Lung microvascular endothelial cell (primary cell): Measurements from ENCODE around the gene IHH. TPM values are rescaled to one million over a fixed set of nuclear protein-coding genes. Genes with fewer than 3 reads are reported as not detected.

Experiments used
- DNase-seq, 2 donors: peaks; one replicate each; pipeline versions ENCODE4 v3.0.0 to v3.0.0-alpha.2; 2010; ENCODE audit warnings: low read depth in 2 of 2
- total RNA-seq: library from RNA; depleted of rRNA; stranded (reverse); fragments of >200 nt; gene quantifications from 2 replicates; pipeline ENCODE4 v1.2.1, GENCODE V29; 2014

IHH gene
- total RNA-seq, 1 donor from 2014 or later = not detected

DNA sequence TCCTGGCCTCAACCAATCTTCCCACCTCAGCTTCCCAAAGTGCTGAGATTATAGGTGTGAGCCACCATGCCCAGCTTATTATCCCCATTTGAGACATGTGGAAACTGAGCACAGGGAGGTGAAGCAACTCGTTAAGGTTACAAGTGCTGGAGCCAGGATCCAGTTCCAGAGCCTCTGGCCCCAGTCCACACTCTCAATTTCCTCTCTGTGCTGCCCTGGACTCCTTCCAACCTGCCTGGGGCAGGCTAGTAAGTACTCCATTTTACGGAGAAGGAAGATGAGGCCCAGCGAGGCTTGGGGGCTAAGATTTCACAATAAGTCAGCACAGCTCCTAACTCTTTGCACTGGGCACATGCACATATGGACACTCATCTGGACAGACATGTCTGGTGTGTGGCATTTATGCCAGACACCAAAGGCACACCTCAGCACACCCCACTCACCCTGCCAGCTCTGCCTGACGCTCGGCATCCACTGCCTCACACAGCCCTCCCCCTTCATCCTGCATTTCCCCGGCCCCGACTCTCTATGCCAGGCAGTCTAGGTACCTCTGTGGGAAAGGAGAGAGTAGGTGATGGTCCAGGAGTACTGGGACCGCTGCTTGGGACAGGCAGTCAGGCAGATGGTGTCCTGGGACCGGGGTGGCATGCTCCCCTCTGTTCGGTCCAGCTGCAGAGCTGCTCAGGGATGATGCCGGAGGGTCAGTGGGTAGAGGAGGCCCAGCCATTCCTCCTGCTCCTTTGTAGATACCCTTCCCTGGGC is 39.9 kb downstream of the IHH start:
- DNase-seq = peak in 1 of 2 donors; percentile 16

DNA sequence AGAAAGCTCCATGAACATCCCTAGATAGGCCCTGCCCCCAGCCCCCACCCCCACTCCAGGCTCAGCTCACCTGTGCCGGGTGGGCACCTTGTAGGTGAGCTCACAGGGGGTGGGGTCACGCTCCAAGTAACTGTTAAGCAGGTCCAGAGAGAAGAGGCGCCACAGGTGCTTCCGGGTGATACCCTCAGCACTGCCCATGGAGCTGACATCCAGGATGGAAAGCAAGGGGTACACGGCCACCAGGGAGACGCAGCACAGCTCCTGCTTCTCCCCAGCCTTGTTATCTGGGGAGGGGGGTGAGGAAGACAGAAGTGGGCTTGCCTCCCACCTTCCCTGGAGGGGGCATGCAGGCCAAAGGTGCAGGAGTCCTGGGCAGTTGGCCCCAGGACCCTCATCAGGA is 41.3 kb downstream of the IHH start:
- DNase-seq = no peak

DNA sequence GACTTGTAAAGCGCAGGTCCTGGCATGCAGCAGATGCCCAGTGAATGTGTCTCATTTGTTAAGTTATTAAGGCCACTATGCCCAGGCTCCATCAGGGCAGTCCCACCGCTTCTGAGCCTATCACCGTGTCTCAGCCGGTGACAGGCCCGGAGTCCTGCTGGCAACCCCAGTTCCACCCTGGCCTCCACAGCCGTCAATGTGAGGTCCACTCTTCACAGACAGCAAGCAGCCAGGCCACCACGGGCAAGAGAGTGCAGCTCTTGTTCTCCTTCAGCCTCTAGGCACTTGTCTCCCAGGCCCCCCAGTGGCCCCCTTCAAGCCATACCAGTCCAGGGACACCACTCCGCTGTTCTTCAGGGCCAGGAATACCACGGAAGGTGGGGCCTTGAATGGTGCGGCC is 42.0 kb downstream of the IHH start:
- DNase-seq = no peak

DNA sequence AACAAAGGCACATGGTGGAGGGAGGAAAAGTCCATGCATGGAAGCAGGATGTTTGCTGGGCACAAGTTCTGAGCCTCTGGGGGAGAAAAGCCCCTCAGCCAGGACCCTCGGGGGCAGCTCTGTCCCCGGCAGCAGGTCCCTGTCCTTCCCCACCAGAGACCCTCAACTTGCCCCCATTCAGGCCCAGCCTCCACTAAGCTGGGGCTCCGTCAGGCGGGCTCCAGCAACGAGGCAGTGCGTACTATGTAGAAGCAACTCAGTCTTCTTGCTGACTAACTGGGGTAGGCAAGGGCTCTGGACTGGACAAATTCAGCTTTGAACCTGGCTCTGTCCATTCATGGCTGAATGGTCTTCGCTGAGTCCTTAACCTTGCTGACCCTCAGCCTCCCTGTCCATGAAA is 42.4 kb downstream of the IHH start:
- DNase-seq = no peak

GRCh38 chr2:219017201-219017931 is 43.4 kb downstream of the IHH start:
- DNase-seq = no peak

DNA sequence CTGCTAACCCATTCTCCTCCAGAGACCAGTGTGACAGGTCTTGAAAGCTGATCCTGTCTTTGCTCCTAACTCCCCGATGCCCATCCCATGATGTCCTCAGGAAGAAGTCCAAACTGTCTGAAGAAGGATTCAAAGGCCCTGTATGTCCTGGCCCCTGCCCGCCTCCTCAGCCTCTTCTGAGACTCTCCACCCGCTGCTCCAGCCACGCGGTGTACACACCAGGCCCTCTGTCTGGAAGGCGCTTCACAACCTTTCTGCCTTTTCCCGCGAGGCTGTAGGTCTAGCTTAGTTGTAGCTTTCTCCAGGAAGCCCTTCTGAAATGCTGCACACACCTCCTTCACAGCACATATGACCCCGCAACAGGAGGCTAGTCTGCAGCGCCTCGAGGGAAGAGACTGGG is 44.0 kb downstream of the IHH start:
- no peak for DNase-seq

- DNase-seq = no peak
These were observed 49.8 kb downstream of the IHH start for GRCh38 chr2:219010873-219011272.

DNA sequence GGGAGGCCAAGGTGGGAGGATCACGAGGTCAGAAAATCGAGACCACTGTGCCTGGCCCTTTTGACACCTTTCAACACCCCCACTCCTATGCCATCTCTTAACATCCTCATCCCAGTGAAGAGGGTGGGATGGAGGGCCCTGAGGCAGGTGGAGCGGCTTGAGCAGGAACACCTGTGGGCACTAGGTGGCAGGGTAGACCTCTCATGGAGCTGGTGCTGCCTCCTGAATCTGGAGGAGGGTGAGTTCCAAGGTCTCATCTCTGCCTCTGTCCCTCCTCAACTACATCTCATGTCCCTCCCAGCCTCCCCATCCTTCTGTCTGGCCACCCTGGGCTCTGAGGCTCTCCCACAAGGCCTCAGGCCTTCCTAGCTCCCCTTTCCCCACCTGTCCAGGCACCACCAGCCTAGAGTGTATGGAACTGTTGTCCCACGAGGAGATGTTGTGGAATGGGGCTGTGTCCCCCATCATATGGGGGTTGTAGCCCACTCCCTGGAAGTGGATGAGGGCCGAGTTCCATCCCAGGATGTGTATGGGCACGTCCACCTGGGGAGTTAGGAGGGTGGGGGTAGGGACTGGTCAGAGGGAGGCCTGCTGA is 50.5 kb downstream of the IHH start:
- DNase-seq = peak in 1 of 2 donors; percentile 26

GRCh38 chr2:219009294-219009693 is 51.4 kb downstream of the IHH start:
- no peak for DNase-seq

Other genes with a start within 250 kb of the IHH start
- gene PRKAG3, start 229.1 kb downstream of the IHH start, total RNA-seq = not detected in 2 replicates
- gene WNT6, start 201.1 kb downstream of the IHH start, total RNA-seq = not detected in 2 replicates
- gene WNT10A, start 180.1 kb downstream of the IHH start, total RNA-seq = not detected in 2 replicates
- gene CDK5R2, start 101.3 kb downstream of the IHH start, total RNA-seq = not detected in 2 replicates
- gene FEV, start 75.7 kb downstream of the IHH start, total RNA-seq = not detected in 2 replicates
- gene CRYBA2, start 67.5 kb downstream of the IHH start, total RNA-seq = not detected in 2 replicates
- not detected in 2 replicates for gene CFAP65, start 19.4 kb downstream of the IHH start, total RNA-seq
- 12.6 and 13.1 TPM in 2 replicates for gene NHEJ1, start 99.9 kb upstream of the IHH start, total RNA-seq
- gene SLC23A3, start 109.1 kb upstream of the IHH start, total RNA-seq = 0.44 and 2.0 TPM in 2 replicates
- 15.5 and 26.4 TPM in 2 replicates for gene CNPPD1, start 116.0 kb upstream of the IHH start, total RNA-seq
- 41.2 and 57.7 TPM in 2 replicates for gene RETREG2, start 117.4 kb upstream of the IHH start, total RNA-seq
- gene ZFAND2B, start 145.9 kb upstream of the IHH start, total RNA-seq = 15.9 and 25.2 TPM in 2 replicates
- 19.4 and 39.1 TPM in 2 replicates for gene ABCB6, start 158.0 kb upstream of the IHH start, total RNA-seq
- gene ATG9A, start 168.7 kb upstream of the IHH start, total RNA-seq = 29.4 and 43.3 TPM in 2 replicates
- 12.4 and 21.2 TPM in 2 replicates for gene ANKZF1, start 168.9 kb upstream of the IHH start, total RNA-seq
- gene GLB1L, start 184.5 kb upstream of the IHH start, total RNA-seq = 2.8 and 4.4 TPM in 2 replicates
- 11.3 and 13.9 TPM in 2 replicates for gene STK16, start 184.6 kb upstream of the IHH start, total RNA-seq
- not detected in 2 replicates for gene TUBA4B, start 192.3 kb upstream of the IHH start, total RNA-seq
- gene TUBA4A, start 193.0 kb upstream of the IHH start, total RNA-seq = 9.5 and 12.9 TPM in 2 replicates
- 15.0 and 28.0 TPM in 2 replicates for gene DNAJB2, start 218.4 kb upstream of the IHH start, total RNA-seq
- gene PTPRN, start 248.5 kb upstream of the IHH start, total RNA-seq = not detected in 2 replicates